Uterus (tissue), 2 donors: ENCODE measurements around the gene CDH4.

Source experiments
- POLR2A ChIP-seq, 2 donors: fragments of 450-650 bp; IDR thresholded peaks; one replicate each; pipeline ENCODE4 v1.6.1; 2016; ENCODE audit warnings: antibody characterized with exemption in 2 of 2, mild to moderate bottlenecking in 1 of 2, moderate library complexity in 1 of 2
- TF ChIP-seq, protein P1 (sequence below), 4 experiments: fragments of 200-600 bp in 2 of 4; fragments of 450-650 bp in 2 of 4; sonication (generic) in 2 of 4; IDR thresholded peaks; one replicate each; pipeline ENCODE4 v1.5.1; 2016 to 2019; ENCODE audit warnings: antibody characterized with exemption in 4 of 4, mild to moderate bottlenecking in 2 of 4, moderate library complexity in 1 of 4

DNA sequence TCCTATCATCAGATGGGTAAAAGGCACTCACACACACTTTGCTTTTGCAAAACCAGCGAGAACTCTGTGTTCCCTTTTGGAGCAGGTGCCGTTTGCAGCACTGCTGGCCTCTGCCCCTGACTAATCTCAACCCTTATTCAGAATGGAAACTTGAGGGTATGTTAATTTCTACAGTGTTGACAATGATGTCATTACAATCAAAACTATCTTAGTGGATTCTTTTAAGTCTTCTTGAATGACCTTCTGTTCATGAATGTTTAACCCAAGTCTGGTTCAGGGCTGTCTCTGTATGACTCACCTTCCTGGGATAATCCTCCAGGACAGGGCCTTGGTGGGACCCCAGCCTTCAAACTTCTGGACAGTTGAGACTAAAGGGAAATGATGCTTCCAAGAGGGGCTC, 197.9 kb downstream of the CDH4 start:
- TF ChIP-seq POLR2A (IDR thresholded peaks at IDR 0.05) = no peak
- TF ChIP-seq, protein P1, sequence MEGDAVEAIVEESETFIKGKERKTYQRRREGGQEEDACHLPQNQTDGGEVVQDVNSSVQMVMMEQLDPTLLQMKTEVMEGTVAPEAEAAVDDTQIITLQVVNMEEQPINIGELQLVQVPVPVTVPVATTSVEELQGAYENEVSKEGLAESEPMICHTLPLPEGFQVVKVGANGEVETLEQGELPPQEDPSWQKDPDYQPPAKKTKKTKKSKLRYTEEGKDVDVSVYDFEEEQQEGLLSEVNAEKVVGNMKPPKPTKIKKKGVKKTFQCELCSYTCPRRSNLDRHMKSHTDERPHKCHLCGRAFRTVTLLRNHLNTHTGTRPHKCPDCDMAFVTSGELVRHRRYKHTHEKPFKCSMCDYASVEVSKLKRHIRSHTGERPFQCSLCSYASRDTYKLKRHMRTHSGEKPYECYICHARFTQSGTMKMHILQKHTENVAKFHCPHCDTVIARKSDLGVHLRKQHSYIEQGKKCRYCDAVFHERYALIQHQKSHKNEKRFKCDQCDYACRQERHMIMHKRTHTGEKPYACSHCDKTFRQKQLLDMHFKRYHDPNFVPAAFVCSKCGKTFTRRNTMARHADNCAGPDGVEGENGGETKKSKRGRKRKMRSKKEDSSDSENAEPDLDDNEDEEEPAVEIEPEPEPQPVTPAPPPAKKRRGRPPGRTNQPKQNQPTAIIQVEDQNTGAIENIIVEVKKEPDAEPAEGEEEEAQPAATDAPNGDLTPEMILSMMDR (IDR thresholded peaks at IDR 0.05) = no peak
